ENCODE measurements around the gene RNASE1.
"Not testable (repeated sequence)": the region's sequence is repeated elsewhere in the genome, so short reads cannot be mapped to it uniquely, and the experiment has no call there.

Gene RNASE1

DNA sequence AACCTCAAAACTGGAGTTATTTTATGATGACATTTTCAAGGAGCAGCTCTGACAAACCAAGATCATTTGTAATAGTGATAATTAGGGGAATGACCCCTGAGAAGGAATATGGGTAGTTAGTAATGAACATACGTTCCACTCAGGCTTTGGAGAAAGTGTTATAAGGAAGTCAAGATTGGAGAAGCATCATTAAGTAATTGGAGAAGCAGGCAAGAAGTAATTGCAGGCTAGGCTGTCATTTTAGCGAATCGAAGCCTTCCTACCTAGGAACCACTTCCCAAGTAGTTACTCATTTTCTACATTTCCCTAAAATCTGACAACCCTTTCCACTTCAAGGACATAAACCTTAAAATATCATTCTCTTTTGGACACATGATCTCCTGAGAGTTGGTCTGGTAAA, 33.2 kb downstream of the RNASE1 start:
- TF ChIP-seq, protein P1, sequence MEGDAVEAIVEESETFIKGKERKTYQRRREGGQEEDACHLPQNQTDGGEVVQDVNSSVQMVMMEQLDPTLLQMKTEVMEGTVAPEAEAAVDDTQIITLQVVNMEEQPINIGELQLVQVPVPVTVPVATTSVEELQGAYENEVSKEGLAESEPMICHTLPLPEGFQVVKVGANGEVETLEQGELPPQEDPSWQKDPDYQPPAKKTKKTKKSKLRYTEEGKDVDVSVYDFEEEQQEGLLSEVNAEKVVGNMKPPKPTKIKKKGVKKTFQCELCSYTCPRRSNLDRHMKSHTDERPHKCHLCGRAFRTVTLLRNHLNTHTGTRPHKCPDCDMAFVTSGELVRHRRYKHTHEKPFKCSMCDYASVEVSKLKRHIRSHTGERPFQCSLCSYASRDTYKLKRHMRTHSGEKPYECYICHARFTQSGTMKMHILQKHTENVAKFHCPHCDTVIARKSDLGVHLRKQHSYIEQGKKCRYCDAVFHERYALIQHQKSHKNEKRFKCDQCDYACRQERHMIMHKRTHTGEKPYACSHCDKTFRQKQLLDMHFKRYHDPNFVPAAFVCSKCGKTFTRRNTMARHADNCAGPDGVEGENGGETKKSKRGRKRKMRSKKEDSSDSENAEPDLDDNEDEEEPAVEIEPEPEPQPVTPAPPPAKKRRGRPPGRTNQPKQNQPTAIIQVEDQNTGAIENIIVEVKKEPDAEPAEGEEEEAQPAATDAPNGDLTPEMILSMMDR (IDR thresholded peaks at IDR 0.05; ENCODE audit: borderline replicate concordance, insufficient read depth, low read depth, low read length): no peak
- no peak overlapping the region for H3K4me3 ChIP-seq (ENCODE audit: low read depth, low read length)

DNA sequence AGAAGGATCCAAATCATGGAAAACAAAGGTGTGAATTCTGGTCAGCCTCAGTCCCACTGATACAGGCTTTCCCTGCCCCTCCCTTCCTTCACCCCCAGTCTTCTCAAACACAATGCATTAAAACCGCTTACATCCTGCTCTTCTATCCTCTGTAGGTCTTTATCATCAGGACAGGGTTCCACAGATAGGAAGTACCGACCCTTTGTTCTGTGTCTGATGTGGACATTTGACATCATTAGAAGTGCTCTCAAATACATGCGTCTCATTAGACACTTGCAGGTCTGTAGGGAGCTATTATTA, 34.1 kb downstream of the RNASE1 start:
- H3K4me3 ChIP-seq (ENCODE audit: low read depth, low read length): no peak overlapping the region
- TF ChIP-seq, protein P1 (IDR thresholded peaks at IDR 0.05; ENCODE audit: borderline replicate concordance, insufficient read depth, low read depth, low read length): no peak

DNA sequence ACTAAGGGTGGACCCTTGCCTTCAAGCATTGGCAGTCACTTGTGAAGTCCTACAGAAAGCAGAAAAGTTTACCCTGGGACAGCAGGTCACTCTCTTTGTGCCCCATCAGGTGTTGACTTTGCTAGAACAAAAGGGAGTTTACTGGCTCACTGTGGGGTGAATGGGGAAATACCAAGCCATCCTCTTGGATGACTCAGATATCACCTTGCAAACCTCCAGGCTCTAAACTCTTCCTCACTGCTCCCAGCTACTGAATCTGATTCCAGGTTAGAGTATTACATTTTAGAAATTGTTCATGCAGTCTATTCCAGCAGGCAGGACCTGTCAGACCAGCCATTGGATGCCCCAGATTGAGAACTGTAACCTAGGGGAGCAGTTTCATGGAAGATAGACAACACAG, 41.7 kb downstream of the RNASE1 start:
- TF ChIP-seq, protein P1 (IDR thresholded peaks at IDR 0.05; ENCODE audit: borderline replicate concordance, insufficient read depth, low read depth, low read length): no peak
- H3K4me3 ChIP-seq (ENCODE audit: low read depth, low read length): no peak overlapping the region

DNA sequence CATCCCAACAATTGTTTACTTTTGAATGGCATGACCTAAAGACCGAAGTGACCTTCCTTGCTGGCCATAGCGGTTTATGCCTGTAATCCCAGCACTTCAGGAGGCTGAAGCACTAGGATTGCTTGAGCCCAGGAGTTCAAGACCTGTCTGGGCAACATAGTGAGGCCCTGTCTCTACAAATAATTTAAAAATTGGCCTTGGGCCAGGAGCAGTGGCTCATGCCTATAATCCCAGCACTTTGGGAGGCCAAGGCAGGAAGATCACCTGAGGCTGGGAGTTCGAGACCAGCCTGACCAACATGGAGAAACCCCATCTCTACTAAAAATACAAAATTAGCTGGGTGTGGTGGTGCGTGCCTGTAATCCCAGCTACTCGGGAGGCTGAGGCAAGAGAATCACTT, 43.2 kb downstream of the RNASE1 start:
- H3K4me3 ChIP-seq (ENCODE audit: low read depth, low read length): not testable (repeated sequence)

DNA sequence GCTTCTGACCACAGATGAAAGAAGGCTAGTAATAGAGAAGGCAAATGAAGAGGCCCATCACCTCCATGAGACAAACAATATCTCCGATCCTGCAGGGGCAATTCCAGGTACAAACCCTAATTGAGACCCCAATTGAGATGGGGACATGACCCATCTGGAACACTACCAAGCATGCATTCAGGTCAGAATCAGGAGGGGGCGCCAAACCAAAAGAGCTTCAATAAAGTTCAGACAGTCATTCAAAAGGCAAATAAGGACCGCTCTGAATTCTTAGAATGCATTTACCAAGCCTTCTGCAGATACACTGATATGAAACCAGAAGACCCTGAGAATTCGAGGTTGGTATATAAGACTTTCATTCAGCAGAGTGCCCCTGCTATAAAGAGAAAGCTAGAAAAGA, 44.7 kb downstream of the RNASE1 start:
- H3K4me3 ChIP-seq (ENCODE audit: low read depth, low read length): no peak overlapping the region
- TF ChIP-seq, protein P1 (IDR thresholded peaks at IDR 0.05; ENCODE audit: borderline replicate concordance, insufficient read depth, low read depth, low read length): peak; percentile 52; the same call in 1 of the 2 replicates

DNA sequence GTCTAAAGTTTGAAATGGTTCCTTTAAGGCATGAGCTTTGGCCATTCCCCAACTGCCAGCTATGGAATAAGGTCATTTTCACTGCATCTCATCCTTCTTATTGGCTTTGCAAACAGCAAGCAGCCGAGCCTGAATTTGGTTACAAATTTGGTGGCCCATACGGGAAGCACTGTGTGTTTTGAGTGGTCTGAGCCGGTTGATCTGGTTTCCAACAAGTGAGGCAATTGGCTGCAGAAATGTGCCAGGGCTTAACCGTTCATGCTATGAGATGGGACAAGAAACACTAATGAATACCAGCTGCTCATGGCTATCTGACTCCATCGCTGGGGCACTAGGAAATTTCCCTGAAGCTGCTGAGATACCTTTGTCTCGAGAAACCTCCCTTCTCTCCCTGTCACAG, 47.6 kb downstream of the RNASE1 start:
- H3K4me3 ChIP-seq (ENCODE audit: low read depth, low read length): no peak overlapping the region
- TF ChIP-seq, protein P1 (IDR thresholded peaks at IDR 0.05; ENCODE audit: borderline replicate concordance, insufficient read depth, low read depth, low read length): no peak

DNA sequence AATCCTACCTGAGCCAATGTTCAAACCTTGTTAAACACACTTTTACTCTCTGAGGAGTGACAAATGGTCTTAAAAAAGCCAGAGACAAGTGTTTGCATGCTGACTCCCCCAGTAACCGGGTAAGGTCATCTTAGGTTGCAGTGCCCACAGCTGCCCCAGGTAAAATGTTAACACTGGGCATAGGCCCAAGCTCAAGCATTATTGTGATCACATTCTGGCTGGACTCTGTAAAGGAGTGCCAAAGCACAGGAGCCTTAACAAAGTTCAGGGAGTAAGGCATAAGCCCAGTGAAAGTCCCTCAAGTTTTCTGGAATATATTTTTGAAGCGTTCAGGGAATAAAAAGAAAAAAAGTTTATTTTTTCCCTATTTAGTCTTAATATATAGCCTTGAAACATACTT, 48.3 kb downstream of the RNASE1 start:
- H3K4me3 ChIP-seq (ENCODE audit: low read depth, low read length): no peak overlapping the region
- TF ChIP-seq, protein P1 (IDR thresholded peaks at IDR 0.05; ENCODE audit: borderline replicate concordance, insufficient read depth, low read depth, low read length): no peak

DNA sequence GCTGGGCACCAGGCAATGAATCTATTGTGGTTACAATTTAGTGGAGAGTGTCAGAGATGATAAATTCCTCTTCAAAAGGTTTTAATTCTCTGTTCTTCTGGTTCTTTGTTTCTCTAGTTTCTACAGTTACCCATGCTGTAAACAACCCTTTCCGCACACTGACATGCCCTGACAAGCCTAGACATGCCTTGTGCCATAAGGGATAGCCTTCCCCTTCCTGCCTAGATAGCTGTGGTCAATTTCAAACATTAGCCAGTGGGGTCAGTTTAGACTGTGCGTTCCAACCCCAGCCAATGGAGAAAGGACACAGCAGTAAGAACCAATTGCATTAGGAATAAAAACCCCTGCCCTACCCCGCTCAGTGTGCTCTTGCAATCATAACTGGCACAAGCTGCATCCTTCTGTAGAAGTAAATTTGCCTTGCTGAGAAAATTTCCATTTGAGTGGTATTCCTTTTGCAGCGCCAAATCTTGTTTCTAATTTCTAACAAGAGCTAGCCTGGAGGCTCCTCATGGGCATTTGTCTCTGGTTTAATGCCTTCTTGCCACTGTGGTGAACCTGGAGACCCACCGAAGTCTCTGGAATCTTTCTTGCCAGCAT, 50.6 kb downstream of the RNASE1 start:
- TF ChIP-seq, protein P1 (IDR thresholded peaks at IDR 0.05; ENCODE audit: borderline replicate concordance, insufficient read depth, low read depth, low read length): no peak
- H3K4me3 ChIP-seq (ENCODE audit: low read depth, low read length): no peak overlapping the region

Measured in GM12875 (cell line).